ENCODE data around the gene CCDC68. TPM values are rescaled to one million over a fixed set of nuclear protein-coding genes. Genes with fewer than 3 reads are reported as not detected.
A peak's percentile ranks its signal among the peaks of the same experiment; 100 is the strongest.

The CCDC68 gene
- total RNA-seq, 1 donor, result 9.1 TPM

DNA sequence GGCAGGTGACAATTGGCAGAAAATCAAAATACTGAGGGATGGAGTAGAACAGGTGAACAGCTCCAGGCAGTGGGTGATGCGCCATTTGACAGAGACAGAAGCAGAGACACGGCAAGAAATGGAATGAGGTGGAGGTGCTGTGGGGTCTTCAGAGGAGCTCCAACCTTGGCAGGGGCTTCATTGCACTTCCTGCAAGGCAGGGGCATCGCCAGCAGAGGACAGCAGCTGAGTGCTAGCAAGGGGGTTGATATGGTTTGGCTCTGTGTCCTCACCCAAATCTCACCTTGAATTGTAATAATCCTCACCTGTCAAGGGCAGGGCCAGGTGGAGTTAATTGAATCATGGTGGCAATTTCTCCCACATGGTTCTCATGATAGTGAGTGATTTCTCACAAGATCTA is 42.8 kb downstream of the CCDC68 start:
- no peak for DNase-seq (ENCODE audit: low read depth)
- H3K4me3 ChIP-seq (ENCODE audit: low read depth, low read length), result no peak overlapping the region
- TF ChIP-seq, protein P1, sequence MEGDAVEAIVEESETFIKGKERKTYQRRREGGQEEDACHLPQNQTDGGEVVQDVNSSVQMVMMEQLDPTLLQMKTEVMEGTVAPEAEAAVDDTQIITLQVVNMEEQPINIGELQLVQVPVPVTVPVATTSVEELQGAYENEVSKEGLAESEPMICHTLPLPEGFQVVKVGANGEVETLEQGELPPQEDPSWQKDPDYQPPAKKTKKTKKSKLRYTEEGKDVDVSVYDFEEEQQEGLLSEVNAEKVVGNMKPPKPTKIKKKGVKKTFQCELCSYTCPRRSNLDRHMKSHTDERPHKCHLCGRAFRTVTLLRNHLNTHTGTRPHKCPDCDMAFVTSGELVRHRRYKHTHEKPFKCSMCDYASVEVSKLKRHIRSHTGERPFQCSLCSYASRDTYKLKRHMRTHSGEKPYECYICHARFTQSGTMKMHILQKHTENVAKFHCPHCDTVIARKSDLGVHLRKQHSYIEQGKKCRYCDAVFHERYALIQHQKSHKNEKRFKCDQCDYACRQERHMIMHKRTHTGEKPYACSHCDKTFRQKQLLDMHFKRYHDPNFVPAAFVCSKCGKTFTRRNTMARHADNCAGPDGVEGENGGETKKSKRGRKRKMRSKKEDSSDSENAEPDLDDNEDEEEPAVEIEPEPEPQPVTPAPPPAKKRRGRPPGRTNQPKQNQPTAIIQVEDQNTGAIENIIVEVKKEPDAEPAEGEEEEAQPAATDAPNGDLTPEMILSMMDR (IDR thresholded peaks at IDR 0.05; ENCODE audit: insufficient read depth, low read depth, low read length), result no peak

DNA sequence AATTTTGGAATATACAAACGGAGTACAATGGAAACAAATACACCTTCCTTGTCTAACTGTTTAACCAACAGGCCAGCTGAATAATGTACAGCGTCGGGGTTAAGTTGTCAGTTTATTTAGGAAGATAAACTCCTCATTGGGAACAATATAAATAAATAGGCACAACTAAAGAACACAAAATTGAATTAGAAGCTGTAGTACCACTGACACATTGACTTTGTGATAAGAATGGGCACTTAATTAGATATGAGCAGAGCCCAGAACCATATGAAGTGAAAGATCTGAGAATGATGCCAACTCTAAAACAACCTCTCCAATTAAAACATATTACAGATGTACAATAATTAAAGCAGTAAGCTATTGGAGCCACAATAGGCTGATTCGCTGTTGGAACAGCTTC is 44.4 kb downstream of the CCDC68 start:
- DNase-seq (ENCODE audit: low read depth), result no peak
- H3K4me3 ChIP-seq (ENCODE audit: low read depth, low read length), result no peak overlapping the region
- TF ChIP-seq, protein P1 (IDR thresholded peaks at IDR 0.05; ENCODE audit: insufficient read depth, low read depth, low read length), result no peak

DNA sequence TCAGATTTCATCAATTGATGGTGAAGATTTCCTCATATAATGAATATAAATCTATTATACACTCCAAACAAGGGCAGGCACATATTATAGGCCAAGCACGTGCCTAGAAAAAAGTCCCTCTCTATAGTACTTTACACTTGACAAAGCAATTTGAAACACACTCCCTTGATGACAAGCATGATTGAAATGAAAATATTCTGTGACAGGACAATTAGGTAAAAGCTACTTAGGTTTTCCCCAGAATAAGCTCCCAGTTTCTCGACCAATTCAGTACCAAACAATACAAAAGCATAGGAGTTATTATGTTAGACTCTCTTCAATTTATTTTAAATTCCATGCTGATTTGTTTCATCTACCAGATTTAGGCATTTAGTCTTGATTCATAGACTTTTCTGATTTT is 47.7 kb downstream of the CCDC68 start:
- DNase-seq (ENCODE audit: low read depth), result no peak

DNA sequence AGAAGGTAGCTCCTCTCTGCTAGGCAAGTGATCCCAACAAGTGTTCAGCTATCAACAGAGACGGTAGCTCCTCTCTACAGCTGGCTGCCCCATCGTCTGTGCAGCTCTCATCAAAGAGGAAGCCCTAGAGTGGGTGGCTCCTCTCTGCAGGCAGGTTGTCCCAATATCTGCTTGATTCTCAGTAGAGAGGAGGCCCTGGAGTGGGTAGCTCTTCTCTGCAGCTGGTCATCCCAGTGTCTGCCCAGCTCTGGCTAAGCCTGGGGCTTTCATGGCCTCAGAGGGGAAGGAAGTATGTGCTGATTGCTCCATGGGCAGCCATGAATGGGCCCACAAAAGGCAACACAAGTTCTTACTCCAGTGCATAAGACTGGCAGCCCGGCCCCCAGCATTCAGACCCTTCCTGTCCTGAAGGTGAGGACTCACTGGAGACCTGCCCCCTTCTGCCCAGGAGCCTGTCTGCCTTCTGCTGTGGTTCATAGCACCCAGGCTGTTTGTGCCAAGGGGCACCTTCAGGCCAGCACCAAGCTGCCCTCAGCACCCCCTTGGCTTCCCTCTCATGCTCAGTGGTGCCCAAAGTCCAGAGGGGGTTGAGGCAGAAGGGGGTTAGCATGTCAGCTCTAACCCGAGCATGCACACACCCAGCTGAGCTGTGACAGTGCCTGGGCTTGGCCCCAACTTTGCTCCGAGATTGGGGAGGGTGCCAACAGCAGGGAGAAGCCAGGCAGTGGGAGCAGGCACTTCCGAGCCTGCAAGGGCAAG is 48.9 kb downstream of the CCDC68 start:
- TF ChIP-seq, protein P1 (IDR thresholded peaks at IDR 0.05; ENCODE audit: insufficient read depth, low read depth, low read length), result no peak
- H3K4me3 ChIP-seq (ENCODE audit: low read depth, low read length), result no peak overlapping the region
- no peak for DNase-seq (ENCODE audit: low read depth)

More for the DNA sequence above, 47.7 kb downstream of the CCDC68 start:
- no peak overlapping the region for H3K4me3 ChIP-seq (ENCODE audit: low read depth, low read length)
- TF ChIP-seq, protein P1 (IDR thresholded peaks at IDR 0.05; ENCODE audit: insufficient read depth, low read depth, low read length), result no peak

DNA sequence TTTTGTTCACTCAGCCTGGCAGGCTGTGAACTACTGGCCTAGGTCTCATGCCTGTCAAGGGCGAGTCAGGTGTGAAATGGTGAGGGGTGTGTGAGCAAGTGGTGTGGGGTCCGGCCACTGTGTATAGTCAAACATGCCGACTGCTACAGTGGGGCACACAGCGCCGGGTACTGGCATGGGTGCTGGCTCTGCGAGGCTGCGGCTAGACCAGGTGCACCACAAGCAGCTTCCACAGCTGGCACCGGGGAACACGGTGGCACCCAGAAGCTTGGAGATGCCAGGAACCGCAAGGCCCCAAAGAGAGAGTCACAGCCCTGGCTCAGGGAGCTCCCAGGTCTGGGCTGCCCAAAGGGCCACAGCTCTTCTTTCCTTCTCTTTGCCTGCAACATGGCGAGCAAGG is 49.7 kb downstream of the CCDC68 start:
- no peak overlapping the region for H3K4me3 ChIP-seq (ENCODE audit: low read depth, low read length)
- TF ChIP-seq, protein P1 (IDR thresholded peaks at IDR 0.05; ENCODE audit: insufficient read depth, low read depth, low read length), result no peak
- no peak for DNase-seq (ENCODE audit: low read depth)

DNA sequence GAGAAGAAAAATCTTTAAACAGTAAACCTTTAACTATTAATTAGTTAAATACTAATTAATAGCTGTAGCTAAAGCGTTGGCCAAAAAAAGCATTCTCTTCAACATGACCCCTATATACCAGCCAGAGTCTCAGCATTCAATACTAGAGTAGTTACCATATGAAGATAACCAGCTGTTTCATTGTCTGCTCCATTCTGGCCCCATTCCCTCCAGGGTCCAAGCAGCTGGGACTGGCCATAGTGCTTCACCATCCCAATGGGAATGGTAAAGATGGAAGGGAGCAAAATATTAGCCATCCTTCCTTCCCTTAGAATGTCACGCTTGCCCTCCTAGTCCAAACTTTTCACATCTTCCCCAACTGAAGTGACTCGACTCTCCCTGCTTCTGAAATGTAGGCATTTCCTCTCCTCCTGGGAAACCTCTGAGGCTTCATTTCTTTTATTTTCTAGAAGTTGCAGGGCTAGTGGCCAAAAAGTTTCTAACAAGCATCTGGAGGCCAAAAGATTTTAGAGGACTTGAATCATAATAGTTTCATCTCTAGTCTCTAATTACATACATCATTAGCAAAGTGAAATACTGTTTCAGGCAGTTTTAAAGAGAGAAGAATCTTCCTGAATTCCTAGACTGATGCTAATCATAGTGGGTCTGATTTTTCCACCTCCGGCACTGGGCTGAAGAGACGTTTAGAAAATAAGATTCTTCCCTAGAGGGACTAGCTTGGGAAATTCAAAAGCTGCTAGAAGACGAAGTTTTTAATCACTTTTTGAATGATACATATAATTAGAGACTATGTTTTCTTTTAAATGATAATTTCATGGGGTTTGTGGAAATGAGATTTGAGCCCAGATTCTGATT is 52.7 kb downstream of the CCDC68 start:
- H3K4me3 ChIP-seq (ENCODE audit: low read depth, low read length), result no peak overlapping the region
- DNase-seq (ENCODE audit: low read depth), result peak; percentile 39
- TF ChIP-seq, protein P1 (IDR thresholded peaks at IDR 0.05; ENCODE audit: insufficient read depth, low read depth, low read length), result no peak

Data from fibroblast of villous mesenchyme (primary cell).